Measurements from ENCODE around the gene FBXL19.

GRCh38 chr16:30896261-30896888, 27.0 kb upstream of the FBXL19 start, which contains the start of gene CTF1:
- TF ChIP-seq GATA2 (IDR thresholded peaks at IDR 0.05; ENCODE audit: low read depth, low read length) = no peak
- no peak for TF ChIP-seq GATA3 (IDR thresholded peaks at IDR 0.05; ENCODE audit: low read depth, low read length)

Measured in SH-SY5Y (cell line).